Measurements from ENCODE around the gene SLC41A2.

GRCh38 chr12:104958805-104959334 lies 780 bp upstream of the SLC41A2 start:
- TF ChIP-seq KLF1 (tag by site-specific recombination; IDR thresholded peaks at IDR 0.05): no peak
- no peak for TF ChIP-seq CTCF (tag by site-specific recombination; IDR thresholded peaks at IDR 0.05)
- no peak for TF ChIP-seq REST (tag by site-specific recombination; IDR thresholded peaks at IDR 0.05)
- no peak for TF ChIP-seq TCF7L2 (IDR thresholded peaks at IDR 0.05; ENCODE audit: borderline replicate concordance, low read depth, low read length)
- no peak for TF ChIP-seq ZNF501 (tag by site-specific recombination; IDR thresholded peaks at IDR 0.05)
- TF ChIP-seq ZNF311 (tag by site-specific recombination; IDR thresholded peaks at IDR 0.05; ENCODE audit: borderline replicate concordance): no peak
- TF ChIP-seq ZNF174 (tag by site-specific recombination; IDR thresholded peaks at IDR 0.05): no peak
- no peak for TF ChIP-seq KLF16 (tag by site-specific recombination; IDR thresholded peaks at IDR 0.05)
- TF ChIP-seq WT1 (tag by site-specific recombination; IDR thresholded peaks at IDR 0.05): 0 out of 2 replicates have a peak, but pooled peaks have one; percentile 5
- no peak for TF ChIP-seq ZBTB11 (tag by site-specific recombination; conservative IDR thresholded peaks at IDR 0.05; ENCODE audit: low read depth)
- TF ChIP-seq ZFP3 (tag by site-specific recombination; IDR thresholded peaks at IDR 0.05; ENCODE audit: low read depth): no peak
- no peak for TF ChIP-seq ZNF830 (tag by site-specific recombination; IDR thresholded peaks at IDR 0.05; ENCODE audit: low read depth)

Measured in HEK293 (cell line).